ENCODE data around the gene GOT1.

Gene GOT1

GRCh38 chr10:99395750-99396445 is 34.5 kb downstream of the GOT1 start:
- H3K4me1 ChIP-seq (ENCODE audit: insufficient read depth, low read length), result peaks cover 43% of the 10 kb centered on the region
- no peaks in the 10 kb centered on the region for H3K9me3 ChIP-seq (ENCODE audit: control insufficient read depth, insufficient read depth, low read length)
- no peak overlapping the region for H3K9ac ChIP-seq (ENCODE audit: low read depth, low read length)
- H3K36me3 ChIP-seq (ENCODE audit: insufficient read depth, low read length), result peaks cover 3% of the 10 kb centered on the region

- H3K36me3 ChIP-seq (ENCODE audit: insufficient read depth, low read length), result peaks cover 3% of the 10 kb centered on the region
- H3K9me3 ChIP-seq (ENCODE audit: control insufficient read depth, insufficient read depth, low read length), result no peaks in the 10 kb centered on the region
- peaks cover 43% of the 10 kb centered on the region for H3K4me1 ChIP-seq (ENCODE audit: insufficient read depth, low read length)
- no peak overlapping the region for H3K9ac ChIP-seq (ENCODE audit: low read depth, low read length)
These were observed 35.5 kb downstream of the GOT1 start for GRCh38 chr10:99394761-99395386.

- Histone ChIP-seq H3K4me1 (ENCODE audit: insufficient read depth, low read length) (peaks cover 43% of the 10 kb centered on the region), H3K9me3 (ENCODE audit: control insufficient read depth, insufficient read depth, low read length) (no peaks in the 10 kb centered on the region), H3K9ac (ENCODE audit: low read depth, low read length) (no peak overlapping the region), H3K36me3 (ENCODE audit: insufficient read depth, low read length) (peaks cover 3% of the 10 kb centered on the region)
These were observed 36.2 kb downstream of the GOT1 start for GRCh38 chr10:99394256-99394655.

- peaks cover 3% of the 10 kb centered on the region; the same call in 1 of the 2 replicates for H3K36me3 ChIP-seq (ENCODE audit: insufficient read depth, low read length)
- 0 out of 2 replicates have a peak overlapping the region, but pooled peaks have one; percentile 31 for H3K9ac ChIP-seq (ENCODE audit: low read depth, low read length)
- peaks cover 43% of the 10 kb centered on the region for H3K4me1 ChIP-seq (ENCODE audit: insufficient read depth, low read length)
- H3K9me3 ChIP-seq (ENCODE audit: control insufficient read depth, insufficient read depth, low read length), result no peaks in the 10 kb centered on the region
These were observed 36.7 kb downstream of the GOT1 start for GRCh38 chr10:99393683-99394082.

- H3K9me3 ChIP-seq (ENCODE audit: control insufficient read depth, insufficient read depth, low read length), result no peaks in the 10 kb centered on the region
- H3K9ac ChIP-seq (ENCODE audit: low read depth, low read length), result peak overlapping the region; percentile 31; the same call in 1 of the 2 replicates
- H3K36me3 ChIP-seq (ENCODE audit: insufficient read depth, low read length), result peaks cover 3% of the 10 kb centered on the region; the same call in 1 of the 2 replicates
- peaks cover 43% of the 10 kb centered on the region for H3K4me1 ChIP-seq (ENCODE audit: insufficient read depth, low read length)
These were observed 37.4 kb downstream of the GOT1 start for GRCh38 chr10:99393036-99393435.

- Histone ChIP-seq H3K9ac (ENCODE audit: low read depth, low read length) (no peak overlapping the region), H3K36me3 (ENCODE audit: insufficient read depth, low read length) (no peaks in the 10 kb centered on the region), H3K4me1 (ENCODE audit: insufficient read depth, low read length) (peaks cover 41% of the 10 kb centered on the region), H3K9me3 (ENCODE audit: control insufficient read depth, insufficient read depth, low read length) (no peaks in the 10 kb centered on the region)
These were observed 39.1 kb downstream of the GOT1 start for GRCh38 chr10:99391346-99391745.

DNA sequence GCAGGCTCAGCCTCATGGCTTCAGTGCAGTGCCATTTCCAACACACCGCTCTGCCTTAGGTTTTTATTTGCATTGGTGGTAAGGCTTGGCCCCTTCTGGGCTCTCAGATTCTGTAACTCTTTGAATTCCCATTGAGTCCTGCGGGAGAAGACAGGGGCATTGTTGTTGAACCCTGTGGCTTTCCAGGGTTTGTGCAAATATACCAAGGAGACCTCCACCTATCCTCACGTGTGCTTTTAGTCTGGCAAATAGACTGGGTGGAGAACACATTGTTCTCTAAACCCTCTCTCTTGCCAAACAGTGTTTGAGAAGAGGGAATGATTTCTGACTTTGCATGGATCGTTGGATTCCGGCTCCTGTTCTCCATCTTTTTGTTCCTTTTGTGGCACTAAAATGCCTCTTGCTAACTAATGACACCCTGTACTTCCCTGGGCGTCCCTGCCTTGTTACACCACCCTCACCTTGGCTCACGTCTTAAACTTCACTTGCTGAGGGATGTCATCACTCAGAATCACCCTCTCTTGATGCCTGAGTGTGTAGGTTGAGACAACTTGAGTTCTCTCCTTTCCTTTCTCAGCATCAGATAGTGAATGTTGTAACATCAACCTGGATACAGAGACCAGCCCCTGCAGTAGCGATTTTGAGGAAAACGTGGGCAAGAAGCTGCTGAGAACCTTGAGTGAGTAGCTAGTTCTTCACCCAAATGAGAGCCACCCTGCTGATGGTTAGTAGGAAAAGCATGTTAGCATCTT is 40.5 kb downstream of the GOT1 start:
- peaks cover 28% of the 10 kb centered on the region for H3K4me1 ChIP-seq (ENCODE audit: insufficient read depth, low read length)
- H3K36me3 ChIP-seq (ENCODE audit: insufficient read depth, low read length), result no peaks in the 10 kb centered on the region
- no peaks in the 10 kb centered on the region for H3K9me3 ChIP-seq (ENCODE audit: control insufficient read depth, insufficient read depth, low read length)
- no peak overlapping the region for H3K9ac ChIP-seq (ENCODE audit: low read depth, low read length)

DNA sequence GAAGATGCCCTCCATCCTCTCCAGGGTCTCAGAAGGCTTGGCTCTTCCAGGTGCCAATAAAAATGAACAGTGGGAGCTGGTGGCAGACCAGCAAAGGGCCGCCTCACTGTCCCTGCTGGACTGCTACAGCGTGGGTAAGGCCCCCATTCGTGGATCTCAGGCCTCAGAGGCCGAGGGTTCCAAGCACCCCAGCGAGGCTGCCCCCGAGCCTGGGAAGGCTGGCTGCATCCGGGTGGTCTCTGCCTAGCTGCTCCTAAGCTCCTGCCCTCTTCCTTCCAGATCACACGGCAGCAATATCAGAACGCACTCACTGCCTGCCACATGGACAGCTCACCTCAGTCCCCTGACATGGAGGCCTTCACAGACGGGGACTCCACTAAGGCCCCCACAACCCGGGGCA is 42.9 kb downstream of the GOT1 start:
- no peaks in the 10 kb centered on the region for H3K9me3 ChIP-seq (ENCODE audit: control insufficient read depth, insufficient read depth, low read length)
- H3K36me3 ChIP-seq (ENCODE audit: insufficient read depth, low read length), result no peaks in the 10 kb centered on the region
- H3K4me1 ChIP-seq (ENCODE audit: insufficient read depth, low read length), result peaks cover 9% of the 10 kb centered on the region; the same call in 1 of the 2 replicates
- H3K9ac ChIP-seq (ENCODE audit: low read depth, low read length), result no peak overlapping the region

- Histone ChIP-seq H3K9me3 (ENCODE audit: control insufficient read depth, insufficient read depth, low read length) (no peaks in the 10 kb centered on the region), H3K9ac (ENCODE audit: low read depth, low read length) (no peak overlapping the region), H3K4me1 (ENCODE audit: insufficient read depth, low read length) (peaks cover 6% of the 10 kb centered on the region; the same call in 1 of the 2 replicates), H3K36me3 (ENCODE audit: insufficient read depth, low read length) (no peaks in the 10 kb centered on the region)
These were observed 43.4 kb downstream of the GOT1 start for GRCh38 chr10:99387071-99387470.

DNA sequence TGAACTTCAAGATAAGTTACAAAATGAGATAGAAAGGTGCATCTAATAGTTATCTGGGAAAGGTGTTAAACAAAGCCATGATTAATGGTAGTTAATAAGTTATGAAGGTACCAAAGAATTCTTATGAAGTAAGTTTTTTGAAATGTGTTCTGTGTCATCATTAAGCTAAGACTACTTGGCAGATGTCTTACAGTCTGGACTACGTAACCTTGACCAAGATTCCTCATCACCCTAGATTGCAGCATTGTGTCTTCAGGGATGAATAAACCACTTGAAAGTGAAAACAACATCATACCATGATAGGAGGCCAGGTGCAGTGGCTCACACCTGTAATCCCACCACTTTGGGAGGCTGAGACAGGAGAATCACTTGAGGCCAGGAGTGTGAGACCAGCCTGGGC is 48.2 kb downstream of the GOT1 start:
- H3K9me3 ChIP-seq (ENCODE audit: control insufficient read depth, insufficient read depth, low read length), result no peaks in the 10 kb centered on the region
- H3K36me3 ChIP-seq (ENCODE audit: insufficient read depth, low read length), result no peaks in the 10 kb centered on the region
- no peak overlapping the region for H3K9ac ChIP-seq (ENCODE audit: low read depth, low read length)
- no peaks in the 10 kb centered on the region for H3K4me1 ChIP-seq (ENCODE audit: insufficient read depth, low read length)

- H3K4me1 ChIP-seq (ENCODE audit: insufficient read depth, low read length), result no peaks in the 10 kb centered on the region
- no peak overlapping the region for H3K9ac ChIP-seq (ENCODE audit: low read depth, low read length)
- H3K36me3 ChIP-seq (ENCODE audit: insufficient read depth, low read length), result no peaks in the 10 kb centered on the region
- H3K9me3 ChIP-seq (ENCODE audit: control insufficient read depth, insufficient read depth, low read length), result no peaks in the 10 kb centered on the region
These were observed 55.0 kb downstream of the GOT1 start for GRCh38 chr10:99375426-99375825.

- H3K36me3 ChIP-seq (ENCODE audit: insufficient read depth, low read length), result no peaks in the 10 kb centered on the region
- no peaks in the 10 kb centered on the region for H3K4me1 ChIP-seq (ENCODE audit: insufficient read depth, low read length)
- no peaks in the 10 kb centered on the region for H3K9me3 ChIP-seq (ENCODE audit: control insufficient read depth, insufficient read depth, low read length)
- no peak overlapping the region for H3K9ac ChIP-seq (ENCODE audit: low read depth, low read length)
These were observed 55.5 kb downstream of the GOT1 start for GRCh38 chr10:99374972-99375371.

DNA sequence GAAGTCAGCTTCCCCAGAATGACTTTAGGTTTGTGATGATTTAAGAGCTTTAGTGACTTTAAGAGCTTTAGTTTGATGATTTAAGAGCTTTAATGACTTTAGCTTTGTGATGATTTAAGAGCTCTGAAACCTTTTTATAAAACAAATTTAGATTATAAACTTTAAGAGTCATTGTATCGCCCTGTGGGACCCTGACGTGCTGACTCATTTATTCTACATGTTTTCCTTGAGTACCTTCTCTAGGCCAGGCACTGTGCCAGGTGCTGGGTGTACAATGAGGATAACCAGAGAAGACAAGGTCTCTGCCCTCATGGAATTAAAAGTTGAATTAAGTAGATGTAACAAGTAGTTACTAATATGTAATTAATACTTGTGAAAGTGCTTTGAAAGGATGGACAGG is 55.9 kb downstream of the GOT1 start:
- Histone ChIP-seq H3K9me3 (ENCODE audit: control insufficient read depth, insufficient read depth, low read length) (no peaks in the 10 kb centered on the region), H3K4me1 (ENCODE audit: insufficient read depth, low read length) (no peaks in the 10 kb centered on the region)

DNA sequence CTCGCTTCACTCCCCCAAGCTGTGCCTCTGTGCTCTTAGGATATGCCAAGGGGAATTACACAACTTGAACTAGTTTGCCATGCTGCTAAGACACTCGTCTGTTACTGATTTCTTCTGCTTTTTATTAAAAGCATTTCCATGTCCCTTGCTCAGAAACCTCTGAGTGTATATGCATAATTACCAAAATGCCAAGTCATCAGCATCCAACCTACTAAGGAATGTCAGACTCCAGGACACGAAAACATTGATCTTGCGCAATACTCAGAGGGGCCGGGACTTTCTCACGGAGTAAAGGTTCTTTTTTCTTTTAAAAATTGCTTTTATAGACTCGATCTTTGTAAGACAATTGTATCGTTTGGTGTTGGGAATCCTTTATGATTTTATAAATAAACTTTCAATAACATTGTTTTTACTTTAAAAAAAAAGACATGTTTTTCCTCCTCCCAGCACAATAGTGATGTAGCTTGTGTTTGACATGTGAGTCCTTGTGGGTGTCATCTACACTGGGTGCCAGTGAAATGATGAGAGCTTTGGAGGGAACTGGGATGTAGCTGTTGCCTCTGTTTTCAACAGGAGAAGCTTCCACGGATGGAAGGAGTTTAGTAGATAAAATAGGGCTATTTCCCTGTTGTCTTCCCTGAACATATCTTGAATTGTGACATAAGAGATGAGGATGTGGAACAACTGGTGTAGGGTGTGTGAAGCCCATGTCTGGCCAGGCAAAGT is 57.7 kb downstream of the GOT1 start:
- 0 out of 2 replicates have a peak, but pooled peaks cover 4% of the 10 kb centered on the region for H3K4me1 ChIP-seq (ENCODE audit: insufficient read depth, low read length)
- H3K9me3 ChIP-seq (ENCODE audit: control insufficient read depth, insufficient read depth, low read length), result no peaks in the 10 kb centered on the region
- H3K9ac ChIP-seq (ENCODE audit: low read depth, low read length), result no peak overlapping the region
- no peaks in the 10 kb centered on the region for H3K36me3 ChIP-seq (ENCODE audit: insufficient read depth, low read length)

More for the DNA sequence above, 55.9 kb downstream of the GOT1 start:
- Histone ChIP-seq H3K36me3 (ENCODE audit: insufficient read depth, low read length) (no peaks in the 10 kb centered on the region), H3K9ac (ENCODE audit: low read depth, low read length) (no peak overlapping the region)
